BE2C (cell line): ENCODE measurements around the gene BACE2. TPM values are rescaled to one million over a fixed set of nuclear protein-coding genes. Genes with fewer than 3 reads are reported as not detected.

ENCODE experiments used
- DNase-seq: peaks from one replicate; pipeline ENCODE4 v3.0.0-alpha.2; 2020
- H3K27me3 ChIP-seq: fragments of 250-450 bp; sonication (Bioruptor Pico); 2 replicates; pipeline ENCODE4 v1.5.1; 2020; ENCODE audit warnings: mild to moderate bottlenecking
- H3K36me3 ChIP-seq: fragments of 250-450 bp; sonication (Bioruptor Pico); 2 replicates; pipeline ENCODE4 v1.5.1; 2020; ENCODE audit warnings: mild to moderate bottlenecking
- H3K4me1 ChIP-seq: fragments of 250-450 bp; sonication (Bioruptor Pico); 2 replicates; pipeline ENCODE4 v1.5.1; 2020
- H3K4me3 ChIP-seq: 2 replicates; pipeline ENCODE4 v1.5.1; 2011; ENCODE audit warnings: low read depth, low read length
- H3K9me3 ChIP-seq: fragments of 250-450 bp; sonication (Bioruptor Pico); 2 replicates; pipeline ENCODE4 v1.5.1; 2020
- polyA plus RNA-seq: library from polyadenylated mRNA; unstranded; fragments of >200 nt; gene quantifications from one replicate; pipeline ENCODE4 v1.2.1, GENCODE V29; 2012; ENCODE audit warnings: low read depth, missing spikeins; ENCODE audit not compliant: insufficient read length, insufficient read depth
- TF ChIP-seq, protein P1 (sequence below): IDR thresholded peaks from 2 replicates; pipeline ENCODE4 v1.5.1; 2012; ENCODE audit warnings: mild to moderate bottlenecking, low read depth, low read length

The BACE2 gene
- polyA plus RNA-seq, result not detected

- Histone ChIP-seq H3K4me3 (no peak within 1 kb of the TSS), H3K4me1 (no peaks in the 10 kb centered on the region), H3K27me3 (no peaks in the 10 kb centered on the region), H3K9me3 (no peaks in the 10 kb centered on the region), H3K36me3 (no peaks in the 10 kb centered on the region)
- TF ChIP-seq, protein P1, sequence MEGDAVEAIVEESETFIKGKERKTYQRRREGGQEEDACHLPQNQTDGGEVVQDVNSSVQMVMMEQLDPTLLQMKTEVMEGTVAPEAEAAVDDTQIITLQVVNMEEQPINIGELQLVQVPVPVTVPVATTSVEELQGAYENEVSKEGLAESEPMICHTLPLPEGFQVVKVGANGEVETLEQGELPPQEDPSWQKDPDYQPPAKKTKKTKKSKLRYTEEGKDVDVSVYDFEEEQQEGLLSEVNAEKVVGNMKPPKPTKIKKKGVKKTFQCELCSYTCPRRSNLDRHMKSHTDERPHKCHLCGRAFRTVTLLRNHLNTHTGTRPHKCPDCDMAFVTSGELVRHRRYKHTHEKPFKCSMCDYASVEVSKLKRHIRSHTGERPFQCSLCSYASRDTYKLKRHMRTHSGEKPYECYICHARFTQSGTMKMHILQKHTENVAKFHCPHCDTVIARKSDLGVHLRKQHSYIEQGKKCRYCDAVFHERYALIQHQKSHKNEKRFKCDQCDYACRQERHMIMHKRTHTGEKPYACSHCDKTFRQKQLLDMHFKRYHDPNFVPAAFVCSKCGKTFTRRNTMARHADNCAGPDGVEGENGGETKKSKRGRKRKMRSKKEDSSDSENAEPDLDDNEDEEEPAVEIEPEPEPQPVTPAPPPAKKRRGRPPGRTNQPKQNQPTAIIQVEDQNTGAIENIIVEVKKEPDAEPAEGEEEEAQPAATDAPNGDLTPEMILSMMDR, result no peak
- DNase-seq, result no peak
These were observed at the start of gene BACE2 for GRCh38 chr21:41167348-41168342. BACE2 (plus strand) TSS chr21:41168160; CDS start chr21:41168264, 104 bp downstream.

GRCh38 chr21:41119901-41120300 lies 48.1 kb upstream of the BACE2 start:
- no peak for DNase-seq
- Histone ChIP-seq H3K4me1 (no peaks in the 10 kb centered on the region), H3K4me3 (no peak overlapping the region), H3K36me3 (no peaks in the 10 kb centered on the region), H3K9me3 (peaks cover 3% of the 10 kb centered on the region; the same call in 1 of the 2 replicates), H3K27me3 (no peaks in the 10 kb centered on the region)
- TF ChIP-seq, protein P1, result no peak

DNA sequence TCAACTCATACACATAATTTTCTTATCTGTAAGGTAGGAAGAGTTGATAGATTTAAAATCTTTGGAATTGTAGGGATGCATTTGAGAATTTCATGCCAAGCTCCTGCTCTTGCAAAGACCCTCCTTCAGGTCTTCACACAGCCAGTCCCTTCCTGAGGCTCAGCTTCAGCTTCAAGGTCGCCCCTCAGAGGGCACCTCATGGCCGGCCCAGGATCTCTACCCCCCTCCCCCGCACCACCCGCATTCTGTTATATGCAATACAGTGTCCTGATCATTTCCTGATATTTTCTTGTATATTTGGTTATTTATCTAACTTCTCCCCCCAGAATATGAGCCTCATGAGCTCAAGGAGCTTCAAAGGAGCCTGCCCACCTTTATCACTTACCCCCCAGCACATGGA lies 47.0 kb upstream of the BACE2 start:
- DNase-seq, result no peak
- no peaks in the 10 kb centered on the region for H3K36me3 ChIP-seq
- TF ChIP-seq, protein P1, result no peak
- no peaks in the 10 kb centered on the region for H3K27me3 ChIP-seq
- no peaks in the 10 kb centered on the region; the same call in 1 of the 2 replicates for H3K9me3 ChIP-seq
- no peak overlapping the region for H3K4me3 ChIP-seq
- no peaks in the 10 kb centered on the region for H3K4me1 ChIP-seq

- H3K36me3 ChIP-seq, result no peaks in the 10 kb centered on the region
- peak; percentile 27 for DNase-seq
- no peaks in the 10 kb centered on the region for H3K27me3 ChIP-seq
- H3K4me3 ChIP-seq, result no peak overlapping the region
- H3K9me3 ChIP-seq, result no peaks in the 10 kb centered on the region
- no peaks in the 10 kb centered on the region for H3K4me1 ChIP-seq
- TF ChIP-seq, protein P1, result peak; percentile 41
These were observed 46.1 kb upstream of the BACE2 start for GRCh38 chr21:41121785-41122415.

DNA sequence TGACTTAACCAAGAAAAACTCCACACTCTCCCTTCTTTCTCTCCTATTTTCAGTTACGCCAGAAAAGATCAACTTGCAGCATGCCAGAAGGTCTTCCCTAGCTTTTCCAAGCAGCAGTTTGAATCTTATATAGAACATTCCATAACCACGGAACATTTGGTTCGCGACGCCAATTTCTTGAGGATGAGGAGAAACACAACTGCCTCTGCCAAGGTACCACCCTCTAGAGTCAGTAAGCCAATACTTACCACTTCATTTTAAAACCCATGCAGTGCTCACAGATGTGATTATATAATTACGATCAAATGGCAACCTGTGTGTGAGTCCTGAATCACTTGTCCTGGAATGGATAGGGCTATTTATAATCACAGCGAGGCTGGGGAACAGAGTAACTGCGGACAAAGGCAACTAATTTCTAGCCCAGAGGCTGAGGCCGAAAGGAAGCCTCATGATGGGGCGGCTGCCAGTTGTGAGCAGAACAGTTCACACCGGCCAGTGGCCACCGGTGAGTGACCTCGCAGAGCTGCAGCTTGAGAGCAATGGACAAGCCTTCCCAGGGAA lies 43.2 kb upstream of the BACE2 start:
- Histone ChIP-seq H3K4me3 (no peak overlapping the region), H3K36me3 (no peaks in the 10 kb centered on the region), H3K27me3 (no peaks in the 10 kb centered on the region), H3K4me1 (no peaks in the 10 kb centered on the region), H3K9me3 (no peaks in the 10 kb centered on the region; the same call in 1 of the 2 replicates)
- DNase-seq, result no peak
- TF ChIP-seq, protein P1, result no peak
